ENCODE results near the gene LRP1B. TPM values are rescaled to one million over a fixed set of nuclear protein-coding genes. Genes with fewer than 3 reads are reported as not detected.

Gene LRP1B
- total and polyA plus RNA-seq, 4 donors: 0.01 to 0.84 (median 0.17) TPM

DNA sequence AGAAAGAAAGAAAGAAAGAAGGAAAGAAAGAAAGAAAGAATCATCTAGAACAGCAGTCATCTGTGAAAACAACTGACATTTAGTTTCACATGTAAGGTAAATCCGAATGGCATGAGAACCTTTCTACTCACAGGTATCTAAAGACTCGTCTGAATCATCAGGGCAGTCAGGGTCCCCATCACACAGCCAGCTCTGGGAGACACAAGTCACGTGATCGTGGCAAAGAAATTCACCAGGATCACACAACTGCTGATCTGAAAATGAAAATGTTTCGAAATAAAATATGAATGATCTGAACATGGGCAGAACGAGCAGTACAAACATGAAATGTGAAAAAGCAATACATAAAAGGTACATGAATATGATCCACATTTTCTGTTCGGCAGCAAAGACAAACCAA, 320.7 kb downstream of the LRP1B start:
- H3K4me1 ChIP-seq (ENCODE audit: control insufficient read depth in 4 of 4, insufficient read depth in 4 of 4, low read length in 3 of 4): no peaks in the 10 kb centered on the region
- WGBS: 75% methylated on average over 7 of the region's 7 CpGs
- TF ChIP-seq NR2F2 (IDR thresholded peaks at IDR 0.05): no peak
- no peak for TF ChIP-seq REST (IDR thresholded peaks at IDR 0.05)
- TF ChIP-seq, protein P1, sequence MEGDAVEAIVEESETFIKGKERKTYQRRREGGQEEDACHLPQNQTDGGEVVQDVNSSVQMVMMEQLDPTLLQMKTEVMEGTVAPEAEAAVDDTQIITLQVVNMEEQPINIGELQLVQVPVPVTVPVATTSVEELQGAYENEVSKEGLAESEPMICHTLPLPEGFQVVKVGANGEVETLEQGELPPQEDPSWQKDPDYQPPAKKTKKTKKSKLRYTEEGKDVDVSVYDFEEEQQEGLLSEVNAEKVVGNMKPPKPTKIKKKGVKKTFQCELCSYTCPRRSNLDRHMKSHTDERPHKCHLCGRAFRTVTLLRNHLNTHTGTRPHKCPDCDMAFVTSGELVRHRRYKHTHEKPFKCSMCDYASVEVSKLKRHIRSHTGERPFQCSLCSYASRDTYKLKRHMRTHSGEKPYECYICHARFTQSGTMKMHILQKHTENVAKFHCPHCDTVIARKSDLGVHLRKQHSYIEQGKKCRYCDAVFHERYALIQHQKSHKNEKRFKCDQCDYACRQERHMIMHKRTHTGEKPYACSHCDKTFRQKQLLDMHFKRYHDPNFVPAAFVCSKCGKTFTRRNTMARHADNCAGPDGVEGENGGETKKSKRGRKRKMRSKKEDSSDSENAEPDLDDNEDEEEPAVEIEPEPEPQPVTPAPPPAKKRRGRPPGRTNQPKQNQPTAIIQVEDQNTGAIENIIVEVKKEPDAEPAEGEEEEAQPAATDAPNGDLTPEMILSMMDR (IDR thresholded peaks at IDR 0.05; ENCODE audit: low read depth, low read length, missing input control): no peak
- no peak for TF ChIP-seq MAX (IDR thresholded peaks at IDR 0.05)
- no peak for TF ChIP-seq ATF3 (IDR thresholded peaks at IDR 0.05)
- no peak for TF ChIP-seq TAF1 (conservative IDR thresholded peaks at IDR 0.05)
- no peak for TF ChIP-seq HNF4G (IDR thresholded peaks at IDR 0.05)
- no peak for TF ChIP-seq FOXA2 (IDR thresholded peaks at IDR 0.05)
- no peak for TF ChIP-seq JUND (IDR thresholded peaks at IDR 0.05)
- no peak for TF ChIP-seq SP1 (IDR thresholded peaks at IDR 0.05)
- no peak for TF ChIP-seq RXRA (IDR thresholded peaks at IDR 0.05)
- TF ChIP-seq YY1 (IDR thresholded peaks at IDR 0.05): no peak
- TF ChIP-seq RAD21 (IDR thresholded peaks at IDR 0.05): no peak
- TF ChIP-seq GABPA (IDR thresholded peaks at IDR 0.05 in 1 of 2, conservative IDR thresholded peaks at IDR 0.05 in 1 of 2): no peak
- no peak for TF ChIP-seq FOXA1 (IDR thresholded peaks at IDR 0.05)
- no peak for TF ChIP-seq HNF4A (conservative IDR thresholded peaks at IDR 0.05)
- TF ChIP-seq, protein P2, sequence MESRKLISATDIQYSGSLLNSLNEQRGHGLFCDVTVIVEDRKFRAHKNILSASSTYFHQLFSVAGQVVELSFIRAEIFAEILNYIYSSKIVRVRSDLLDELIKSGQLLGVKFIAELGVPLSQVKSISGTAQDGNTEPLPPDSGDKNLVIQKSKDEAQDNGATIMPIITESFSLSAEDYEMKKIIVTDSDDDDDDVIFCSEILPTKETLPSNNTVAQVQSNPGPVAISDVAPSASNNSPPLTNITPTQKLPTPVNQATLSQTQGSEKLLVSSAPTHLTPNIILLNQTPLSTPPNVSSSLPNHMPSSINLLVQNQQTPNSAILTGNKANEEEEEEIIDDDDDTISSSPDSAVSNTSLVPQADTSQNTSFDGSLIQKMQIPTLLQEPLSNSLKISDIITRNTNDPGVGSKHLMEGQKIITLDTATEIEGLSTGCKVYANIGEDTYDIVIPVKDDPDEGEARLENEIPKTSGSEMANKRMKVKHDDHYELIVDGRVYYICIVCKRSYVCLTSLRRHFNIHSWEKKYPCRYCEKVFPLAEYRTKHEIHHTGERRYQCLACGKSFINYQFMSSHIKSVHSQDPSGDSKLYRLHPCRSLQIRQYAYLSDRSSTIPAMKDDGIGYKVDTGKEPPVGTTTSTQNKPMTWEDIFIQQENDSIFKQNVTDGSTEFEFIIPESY (IDR thresholded peaks at IDR 0.05): no peak
- no peak for TF ChIP-seq EGR1 (IDR thresholded peaks at IDR 0.05; ENCODE audit: low read depth in 2 of 2)

More for the DNA sequence above, 320.7 kb downstream of the LRP1B start:
- Histone ChIP-seq H3K36me3 (ENCODE audit: control insufficient read depth in 4 of 4, insufficient read depth in 3 of 4, low read depth in 1 of 4, low read length in 3 of 4) (no peaks in the 10 kb centered on the region), H3K27me3 (ENCODE audit: control insufficient read depth in 4 of 4, insufficient read depth in 4 of 4, low read length in 3 of 4) (no peaks in the 10 kb centered on the region), H3K9ac (ENCODE audit: low read depth in 1 of 2, low read length in 2 of 2) (no peak overlapping the region), H3K27ac (ENCODE audit: low read depth in 1 of 2, low read length in 2 of 2) (no peak overlapping the region), H3K9me3 (ENCODE audit: control insufficient read depth in 4 of 4, low read length in 3 of 4) (no peaks in the 10 kb centered on the region), H3K4me3 (ENCODE audit: low read depth in 1 of 3, low read length in 3 of 3) (no peak overlapping the region)
- DNase-seq (ENCODE audit: low spot score): no peak
